Non-pigmented ciliary epithelial cell (primary cell): ENCODE measurements around the gene SNRPB2.
A peak's percentile ranks its signal among the peaks of the same experiment; 100 is the strongest.

Source experiments
- DNase-seq: peaks from one replicate; pipeline ENCODE4 v3.0.0-alpha.2; 2010; ENCODE audit warnings: low read depth

The SNRPB2 gene

DNA sequence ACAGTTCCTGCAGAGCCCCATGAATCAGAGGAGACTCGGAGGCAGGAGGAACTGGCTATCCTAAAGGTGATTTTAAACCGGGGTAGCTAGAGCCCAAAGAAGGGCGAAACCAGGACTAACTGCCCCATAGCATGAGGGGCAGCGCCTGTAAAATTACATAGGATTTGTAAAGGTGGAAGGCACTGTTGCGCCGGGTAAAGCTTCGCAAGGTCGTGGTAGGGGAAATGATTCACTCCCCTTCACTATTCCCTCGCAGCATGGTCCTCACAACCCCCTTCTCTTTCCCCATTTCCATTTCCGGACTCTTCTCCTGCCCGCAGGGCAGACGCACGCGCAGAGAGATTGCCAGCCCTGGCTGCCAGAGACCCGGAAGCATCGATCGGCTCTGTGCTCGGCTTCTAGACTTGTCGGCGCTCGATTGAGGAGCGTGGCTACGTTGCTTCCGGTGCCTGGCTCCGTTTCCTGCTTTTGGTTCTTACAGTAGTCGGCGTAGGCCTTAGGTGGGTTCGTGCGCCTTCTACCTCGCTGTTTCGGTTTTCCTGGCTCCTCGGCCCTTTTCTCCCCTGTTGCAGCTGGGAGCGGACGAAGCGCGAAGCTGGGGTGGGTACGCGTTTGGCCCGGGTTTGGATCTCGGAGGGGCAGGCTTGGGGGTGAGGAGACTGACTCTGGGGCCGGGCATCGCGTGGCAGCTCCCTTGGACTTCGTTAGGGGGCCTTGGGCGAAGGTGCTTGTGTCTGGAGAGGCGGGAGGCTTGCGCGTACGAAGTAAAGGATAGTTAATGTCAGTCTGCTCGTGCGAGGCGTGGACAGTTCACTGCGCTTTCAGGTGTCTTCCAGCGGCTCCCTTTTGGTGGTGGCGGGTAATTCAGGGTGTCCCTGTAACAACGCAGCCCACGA is at the start of gene SNRPB2:
TSS of gene SNRPB2 (plus strand) at position 462 of the 896 bp plus-strand sequence. CDS start 1,677 bp downstream, outside the sequence.
- DNase-seq, result peak; percentile 82

GRCh38 chr20:16684416-16684815 is 45.4 kb upstream of the SNRPB2 start:
- no peak for DNase-seq

DNA sequence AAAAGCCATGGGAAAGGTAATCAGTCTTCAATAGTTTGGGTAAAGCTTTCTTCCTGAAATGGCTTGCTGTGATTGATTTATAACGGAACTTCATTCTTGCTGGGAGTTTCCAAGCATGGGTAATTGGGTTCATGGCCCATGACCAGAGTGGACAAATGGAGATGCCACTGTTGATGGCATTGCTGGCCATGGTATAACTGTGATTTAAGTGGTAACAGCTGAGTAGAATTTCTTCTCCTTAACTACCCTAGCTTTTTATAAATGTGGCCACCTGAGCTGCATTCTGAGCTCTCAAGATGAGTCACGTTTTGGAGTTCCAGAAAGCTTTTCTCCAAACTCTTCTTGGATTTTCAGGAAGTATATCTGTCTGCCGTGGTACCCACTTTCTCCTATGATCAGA is 39.9 kb upstream of the SNRPB2 start:
- no peak for DNase-seq

DNA sequence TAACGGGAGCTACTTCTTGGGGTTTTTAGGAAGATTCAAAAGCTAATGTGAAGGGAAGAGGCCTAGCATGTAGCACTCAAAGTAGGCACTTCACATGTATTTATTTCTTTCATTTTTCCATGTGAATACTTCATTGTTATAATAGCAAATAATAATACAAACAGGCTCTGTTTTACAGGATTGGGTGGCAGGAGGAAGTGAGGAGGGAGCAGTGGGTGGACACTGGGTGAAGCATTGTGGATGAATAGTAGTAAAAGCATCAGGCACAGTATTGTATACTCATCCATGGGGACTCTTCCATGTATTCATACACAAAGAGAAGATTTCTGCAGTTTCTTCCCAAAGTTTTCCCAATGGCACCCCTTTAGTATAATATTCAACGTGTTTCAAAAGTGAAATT is 38.4 kb upstream of the SNRPB2 start:
- DNase-seq, result no peak

- no peak for DNase-seq
Measured at GRCh38 chr20:16692009-16692408, 37.8 kb upstream of the SNRPB2 start.

GRCh38 chr20:16692442-16692841 is 37.4 kb upstream of the SNRPB2 start:
- no peak for DNase-seq

- DNase-seq, result no peak
Measured at GRCh38 chr20:16693278-16693677, 36.5 kb upstream of the SNRPB2 start.

DNA sequence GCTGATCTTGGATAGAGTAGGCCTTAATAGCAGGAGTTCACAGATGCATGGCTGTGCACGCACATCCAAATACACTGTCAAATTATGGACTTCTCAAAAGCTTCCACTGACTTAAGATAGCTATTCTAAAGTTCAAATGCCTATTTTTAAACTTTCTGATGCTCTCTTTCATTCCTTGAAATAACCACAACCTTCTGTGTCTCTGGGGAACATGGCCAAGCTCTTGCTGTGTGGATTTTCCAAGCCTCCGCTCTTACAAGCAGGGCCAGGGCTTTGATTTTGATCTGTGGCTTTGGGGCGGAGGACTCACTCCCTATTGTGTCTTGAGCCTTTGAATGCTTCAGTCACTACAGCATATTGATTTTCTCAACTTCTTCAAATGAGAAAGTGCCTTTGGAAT is 35.7 kb upstream of the SNRPB2 start:
- DNase-seq, result no peak

- DNase-seq, result no peak
Measured at GRCh38 chr20:16695628-16696027, 34.2 kb upstream of the SNRPB2 start.

GRCh38 chr20:16699293-16699692 is 30.5 kb upstream of the SNRPB2 start:
- no peak for DNase-seq

DNA sequence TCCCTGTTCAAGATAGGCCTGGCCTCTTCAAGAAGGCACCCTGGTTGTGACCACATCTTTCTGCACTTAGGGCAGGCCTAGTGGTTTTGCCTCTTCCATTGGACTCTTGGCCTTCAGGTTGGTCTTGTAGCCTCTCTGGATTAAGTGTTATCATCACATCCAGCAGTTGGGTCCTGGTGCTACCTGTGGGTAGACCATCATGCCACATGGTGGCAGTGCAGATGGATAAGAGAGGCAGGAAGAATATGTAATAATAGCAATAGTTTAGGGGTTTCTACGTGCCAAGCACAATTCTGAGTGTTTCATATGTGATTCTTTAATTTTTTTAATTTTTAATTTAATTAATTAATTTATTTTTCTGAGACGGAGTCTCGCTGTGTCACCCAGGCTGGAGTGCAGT is 28.5 kb upstream of the SNRPB2 start:
- no peak for DNase-seq

GRCh38 chr20:16703570-16703969 is 26.3 kb upstream of the SNRPB2 start:
- DNase-seq, result no peak

- no peak for DNase-seq
Measured at GRCh38 chr20:16707674-16708073, 22.2 kb upstream of the SNRPB2 start.

DNA sequence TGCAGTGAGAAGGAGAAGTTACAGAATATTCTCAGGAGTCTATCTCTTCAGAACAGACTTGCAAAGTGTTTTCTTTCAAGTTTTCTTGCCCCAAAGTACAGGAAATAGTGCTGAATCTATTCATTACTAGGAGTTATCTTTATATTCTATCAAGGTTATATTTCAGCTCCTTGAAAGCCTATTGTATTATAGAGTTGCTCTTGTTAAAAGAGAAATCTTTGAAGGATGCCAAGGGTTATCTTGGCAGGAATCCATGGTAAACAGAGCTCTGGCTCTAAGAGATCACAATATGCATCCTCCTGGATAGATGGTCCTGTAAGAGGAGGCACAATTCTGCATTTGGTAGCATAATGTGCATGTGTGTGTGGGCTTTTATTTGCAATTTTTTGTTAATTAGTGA is 21.2 kb upstream of the SNRPB2 start:
- DNase-seq, result no peak

- DNase-seq, result no peak
Measured at GRCh38 chr20:16709017-16709416, 20.8 kb upstream of the SNRPB2 start.

DNA sequence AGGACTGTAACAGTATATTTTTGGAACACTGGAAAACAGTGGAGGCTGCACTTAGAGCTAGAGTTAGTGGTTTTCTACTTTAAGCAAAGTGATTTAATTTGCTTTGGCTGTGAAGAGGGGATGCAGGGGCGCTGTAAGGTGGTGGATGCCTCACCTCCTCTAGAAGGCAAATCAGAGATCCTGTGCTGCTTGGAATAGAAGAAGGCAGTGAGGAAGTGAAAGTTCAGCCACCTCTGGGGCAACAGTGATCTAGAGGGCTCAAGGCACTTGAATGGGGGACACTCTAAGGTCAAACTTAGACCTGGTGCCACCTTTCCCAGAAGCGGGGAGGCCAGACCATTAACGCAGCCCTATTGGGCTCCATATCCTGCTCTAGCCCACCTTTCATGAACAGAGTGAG is 19.0 kb upstream of the SNRPB2 start:
- no peak for DNase-seq

DNA sequence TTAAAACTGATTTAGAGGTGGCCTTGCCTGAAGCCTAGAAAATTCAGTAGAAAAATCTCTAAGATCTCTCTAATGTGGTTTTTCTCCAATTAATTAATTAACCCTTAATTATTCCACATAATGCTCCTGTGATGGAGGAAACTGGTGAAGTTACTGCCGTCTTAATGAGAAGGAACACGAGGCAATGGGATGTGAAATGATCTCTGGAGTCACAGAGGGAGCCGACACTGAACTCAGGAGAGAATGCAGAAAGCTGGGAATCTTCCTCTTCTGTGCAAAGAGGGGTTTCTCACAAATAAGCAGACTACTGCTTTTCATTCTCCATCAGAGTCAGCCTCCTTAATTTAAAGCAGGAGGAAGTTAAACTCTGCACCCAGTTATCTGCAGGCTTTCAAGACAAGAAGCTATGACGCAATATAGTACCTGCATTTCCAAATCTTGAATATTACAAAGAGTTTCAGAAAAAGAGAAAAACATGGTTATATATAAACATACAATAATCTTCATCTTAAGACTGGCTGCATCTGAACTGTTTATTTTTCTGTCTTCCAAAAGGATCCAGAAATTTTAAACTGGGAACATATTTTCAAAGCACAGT is 18.1 kb upstream of the SNRPB2 start:
- DNase-seq, result no peak

DNA sequence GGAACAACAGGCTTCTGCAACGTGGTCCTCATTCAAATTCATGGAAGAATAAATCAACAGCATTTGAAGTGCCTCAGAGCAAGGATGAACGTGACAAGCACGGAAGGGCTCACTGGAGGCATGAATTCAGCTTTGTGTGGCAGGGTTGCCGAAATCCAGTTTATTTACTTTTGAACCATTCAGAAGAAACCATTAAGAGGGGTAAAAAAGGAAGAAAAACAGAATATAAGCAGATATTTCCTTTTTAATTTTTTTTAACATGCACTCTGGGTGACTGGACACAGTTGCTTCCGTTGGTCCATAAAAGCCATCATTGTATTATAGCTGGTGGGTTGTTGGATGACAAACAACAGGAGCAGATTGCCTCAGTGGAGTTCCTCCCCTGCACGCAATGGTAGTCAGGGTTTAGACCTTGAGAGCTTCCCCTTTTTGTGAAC is 17.3 kb upstream of the SNRPB2 start:
- no peak for DNase-seq

DNA sequence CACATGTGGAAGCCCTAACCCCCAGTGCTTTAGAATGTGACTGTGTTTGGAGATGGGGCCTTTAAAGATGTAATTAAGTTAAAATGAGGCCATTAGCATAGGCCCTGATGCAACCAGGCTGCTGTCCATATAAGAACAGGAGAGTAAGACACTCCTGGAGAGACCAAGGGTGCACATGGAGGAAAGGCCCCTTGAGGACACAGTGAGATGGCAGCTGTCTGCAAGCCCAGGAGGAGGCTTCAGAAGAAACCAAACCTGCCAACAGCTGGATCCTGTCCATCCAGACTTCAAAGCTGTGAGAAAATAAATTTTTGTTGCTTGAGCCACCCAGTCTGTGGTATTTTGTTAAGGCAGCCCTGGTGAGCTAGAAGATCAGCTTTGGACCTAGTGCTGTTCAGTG is 16.8 kb upstream of the SNRPB2 start:
- DNase-seq, result no peak

DNA sequence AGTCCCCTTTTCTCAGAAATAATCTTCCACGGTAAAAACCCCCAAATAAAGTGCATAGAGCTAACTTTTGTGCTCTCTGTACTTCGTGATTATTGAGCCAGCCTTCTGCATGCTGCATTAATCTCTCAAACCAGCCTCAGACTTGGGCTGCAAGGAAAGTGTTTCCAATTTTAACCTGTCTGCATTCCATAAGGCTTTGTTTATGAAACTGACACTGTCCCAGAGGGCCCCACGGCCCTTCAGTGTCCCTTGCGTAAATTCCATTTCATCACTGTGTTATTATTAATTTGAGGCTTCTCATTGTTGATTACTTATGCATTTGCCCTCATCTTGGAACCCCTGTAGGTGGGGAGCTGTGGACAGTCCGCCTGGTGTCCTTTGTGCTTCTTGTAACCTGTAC is 15.6 kb upstream of the SNRPB2 start:
- DNase-seq, result no peak

- no peak for DNase-seq
Measured at GRCh38 chr20:16714751-16715150, 15.1 kb upstream of the SNRPB2 start.

DNA sequence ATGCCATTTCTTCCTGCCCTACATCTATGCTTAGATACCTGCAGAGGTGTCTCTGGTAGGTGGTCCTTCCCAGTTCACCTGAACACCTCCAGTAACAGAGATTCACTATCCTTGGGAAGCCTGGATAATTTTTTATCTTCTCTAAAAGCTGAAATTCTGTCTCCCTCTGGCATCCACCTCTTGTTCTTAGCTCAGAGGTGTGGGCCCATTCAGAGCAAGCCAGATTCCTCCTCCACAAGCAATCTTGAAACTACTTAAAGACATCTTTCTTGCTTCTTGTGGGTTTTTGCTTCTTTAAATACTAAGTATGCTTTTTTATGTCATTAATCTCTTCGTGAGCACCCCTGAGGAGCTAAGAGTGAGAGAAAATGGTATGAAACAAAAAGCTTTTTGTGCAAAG is 10.4 kb upstream of the SNRPB2 start:
- no peak for DNase-seq

GRCh38 chr20:16729080-16729479 is 746 bp upstream of the SNRPB2 start:
- no peak for DNase-seq
